Measurements from ENCODE around the gene CRACDL.

- TF ChIP-seq CTCF (conservative IDR thresholded peaks at IDR 0.05; ENCODE audit: low read depth, low read length) (no peak), EZH2 (IDR thresholded peaks at IDR 0.05; ENCODE audit: low read length, unreplicated experiment) (no peak), EZH2phosphoT487 (IDR thresholded peaks at IDR 0.05; ENCODE audit: borderline replicate concordance, low read length) (no peak)
Observed at GRCh38 chr2:98787700-98788099, 148.3 kb downstream of the CRACDL start.

Data from PC-3 (cell line).